GM12878 (cell line): Measurements from ENCODE around the gene PIPOX.

Experiments used
- CREB1 ChIP-seq: IDR thresholded peaks from 2 replicates; pipeline ENCODE4 v1.6.1; 2012; ENCODE audit warnings: low read depth, mild to moderate bottlenecking, inconsistent platforms
- FOXM1 ChIP-seq: IDR thresholded peaks from 2 replicates; pipeline ENCODE4 v1.6.1; 2012; ENCODE audit warnings: low read depth, mild to moderate bottlenecking, inconsistent platforms, low read length, moderate library complexity
- PAX8 ChIP-seq: fragments of 450-650 bp; IDR thresholded peaks from 2 replicates; pipeline ENCODE4 v1.6.1; 2017; ENCODE audit warnings: mild to moderate bottlenecking, moderate library complexity
- POLR2AphosphoS5 ChIP-seq: IDR thresholded peaks from 2 replicates; pipeline ENCODE4 v1.6.1; 2011; ENCODE audit warnings: mild to moderate bottlenecking, low read length, inconsistent platforms
- SREBF2 ChIP-seq: IDR thresholded peaks from 2 replicates; pipeline ENCODE4 v1.6.1; 2012; ENCODE audit warnings: mild to moderate bottlenecking, low read length
- ZZZ3 ChIP-seq: IDR thresholded peaks from 2 replicates; pipeline ENCODE4 v1.6.1; 2011; ENCODE audit warnings: low read depth; ENCODE audit not compliant: control insufficient read depth, insufficient read length
- TF ChIP-seq, protein P1 (sequence below), 3 experiments: IDR thresholded peaks in 2 of 3; conservative IDR thresholded peaks in 1 of 3; 2 replicates each; pipeline ENCODE4 v1.5.1; 2011; ENCODE audit warnings: low read depth in 3 of 3, low read length in 3 of 3, mild to moderate bottlenecking in 3 of 3, control low read depth in 2 of 3, moderate library complexity in 2 of 3, inconsistent platforms in 1 of 3, mixed read lengths in 1 of 3; ENCODE audit not compliant: control insufficient read depth in 2 of 3, insufficient read depth in 1 of 3; ENCODE audit errors: extremely low read depth in 1 of 3

- TF ChIP-seq, protein P1, sequence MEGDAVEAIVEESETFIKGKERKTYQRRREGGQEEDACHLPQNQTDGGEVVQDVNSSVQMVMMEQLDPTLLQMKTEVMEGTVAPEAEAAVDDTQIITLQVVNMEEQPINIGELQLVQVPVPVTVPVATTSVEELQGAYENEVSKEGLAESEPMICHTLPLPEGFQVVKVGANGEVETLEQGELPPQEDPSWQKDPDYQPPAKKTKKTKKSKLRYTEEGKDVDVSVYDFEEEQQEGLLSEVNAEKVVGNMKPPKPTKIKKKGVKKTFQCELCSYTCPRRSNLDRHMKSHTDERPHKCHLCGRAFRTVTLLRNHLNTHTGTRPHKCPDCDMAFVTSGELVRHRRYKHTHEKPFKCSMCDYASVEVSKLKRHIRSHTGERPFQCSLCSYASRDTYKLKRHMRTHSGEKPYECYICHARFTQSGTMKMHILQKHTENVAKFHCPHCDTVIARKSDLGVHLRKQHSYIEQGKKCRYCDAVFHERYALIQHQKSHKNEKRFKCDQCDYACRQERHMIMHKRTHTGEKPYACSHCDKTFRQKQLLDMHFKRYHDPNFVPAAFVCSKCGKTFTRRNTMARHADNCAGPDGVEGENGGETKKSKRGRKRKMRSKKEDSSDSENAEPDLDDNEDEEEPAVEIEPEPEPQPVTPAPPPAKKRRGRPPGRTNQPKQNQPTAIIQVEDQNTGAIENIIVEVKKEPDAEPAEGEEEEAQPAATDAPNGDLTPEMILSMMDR (IDR thresholded peaks at IDR 0.05 in 2 of 3, conservative IDR thresholded peaks at IDR 0.05 in 1 of 3; ENCODE audit: control insufficient read depth in 2 of 3, extremely low read depth in 1 of 3, insufficient read depth in 1 of 3, low read depth in 3 of 3, low read length in 3 of 3) = no peak
- TF ChIP-seq FOXM1 (no peak), CREB1 (no peak), SREBF2 (no peak), ZZZ3 (no peak), POLR2AphosphoS5 (no peak), PAX8 (no peak)
Measured at GRCh38 chr17:29018788-29019474, 24.0 kb upstream of the PIPOX start.
